Fibroblast of lung (primary cell): Measurements from ENCODE around the gene TBC1D10B.

Experiments
- CTCF ChIP-seq, 2 donors: IDR thresholded peaks in 1 of 2; conservative IDR thresholded peaks in 1 of 2; 1 replicate in 1 of 2; 2 replicates in 1 of 2; pipeline ENCODE4 v1.5.1; 2011 to 2012; ENCODE audit warnings: low read length in 2 of 2, control low read depth in 1 of 2, inconsistent platforms in 1 of 2, low read depth in 1 of 2, mild to moderate bottlenecking in 1 of 2
- EZH2 ChIP-seq: IDR thresholded peaks from 2 replicates; pipeline ENCODE4 v1.5.1; 2012; ENCODE audit warnings: low read length, control low read depth, mild to moderate bottlenecking; ENCODE audit errors: missing control alignments

GRCh38 chr16:30358990-30359870 lies 11.1 kb downstream of the TBC1D10B start:
- TF ChIP-seq CTCF (conservative IDR thresholded peaks at IDR 0.05 in 1 of 2, IDR thresholded peaks at IDR 0.05 in 1 of 2; ENCODE audit: low read depth in 1 of 2, low read length in 2 of 2): no peak
- TF ChIP-seq EZH2: no peak
